GM20431 (cell line): Measurements from ENCODE around the gene KRT86.

Experiments used
- in situ Hi-C: fragments of 300-500 bp; cut with MseI, MboI; formaldehyde crosslinking; loops from one replicate; pipeline ENCODE4 v1.15.0; 2020; ENCODE audit warnings: low sequenced_read_pairs; ENCODE audit not compliant: unreplicated experiment

Gene KRT86

DNA sequence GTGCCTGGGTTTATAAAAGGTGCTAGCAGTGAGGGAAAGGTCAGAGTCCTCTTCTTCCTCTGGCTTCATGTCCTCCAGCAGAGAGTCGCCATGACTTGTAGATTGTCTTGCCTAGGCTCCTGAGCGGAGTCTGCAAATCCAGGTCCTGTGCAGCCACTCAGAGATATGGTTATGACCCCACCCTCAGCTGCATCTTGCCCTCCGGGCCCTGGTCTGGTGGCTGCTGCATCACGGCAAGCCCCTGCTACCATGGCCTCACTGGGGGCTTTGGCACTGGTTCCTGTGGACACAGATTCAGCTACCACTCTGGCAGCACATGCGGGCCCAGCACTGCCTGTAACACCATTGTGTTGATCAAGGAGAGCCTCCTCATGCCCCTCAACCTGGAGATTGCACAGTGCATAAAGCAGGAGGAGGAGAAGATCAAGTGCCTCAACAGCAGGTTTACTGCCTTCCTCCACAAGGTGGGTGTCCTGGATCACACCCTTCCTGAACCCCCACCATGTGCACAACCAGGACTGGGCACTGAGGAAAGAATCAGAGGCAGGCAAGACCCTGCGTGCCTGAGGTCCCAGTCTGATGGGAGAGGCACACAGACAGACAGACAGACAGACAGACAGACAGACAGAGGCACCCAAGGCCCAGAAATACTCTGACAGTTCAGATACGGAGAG lies 10.5 kb upstream of the KRT86 start:
- in situ Hi-C loops, result no loop called here

- in situ Hi-C loops, result no loop called here
Measured at GRCh38 chr12:52264435-52264825, 10.0 kb upstream of the KRT86 start.

GRCh38 chr12:52266514-52266913 lies 7.9 kb upstream of the KRT86 start:
- in situ Hi-C loops, result no loop called here

GRCh38 chr12:52267266-52267665 lies 7.2 kb upstream of the KRT86 start:
- in situ Hi-C loops, result no loop called here

DNA sequence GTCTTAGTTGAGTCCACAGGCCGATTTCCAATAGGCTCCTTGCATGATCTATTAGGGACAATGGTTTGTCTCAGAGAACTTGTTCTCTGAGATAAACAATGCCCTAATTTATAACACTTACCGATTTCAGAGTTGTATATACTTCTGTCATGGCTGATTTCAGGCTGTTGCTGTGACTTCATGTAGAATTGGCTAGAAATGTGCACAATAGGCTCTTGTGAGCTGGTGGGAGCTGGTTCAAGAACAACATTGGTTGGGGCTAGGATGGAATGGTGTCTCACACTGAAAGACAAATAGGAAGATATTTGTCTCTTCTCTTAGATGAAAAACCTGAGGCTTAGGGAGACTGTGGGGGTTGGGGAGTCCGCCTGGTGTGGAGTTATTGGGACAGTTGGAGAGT lies 6.7 kb upstream of the KRT86 start:
- in situ Hi-C loops, result no loop called here

DNA sequence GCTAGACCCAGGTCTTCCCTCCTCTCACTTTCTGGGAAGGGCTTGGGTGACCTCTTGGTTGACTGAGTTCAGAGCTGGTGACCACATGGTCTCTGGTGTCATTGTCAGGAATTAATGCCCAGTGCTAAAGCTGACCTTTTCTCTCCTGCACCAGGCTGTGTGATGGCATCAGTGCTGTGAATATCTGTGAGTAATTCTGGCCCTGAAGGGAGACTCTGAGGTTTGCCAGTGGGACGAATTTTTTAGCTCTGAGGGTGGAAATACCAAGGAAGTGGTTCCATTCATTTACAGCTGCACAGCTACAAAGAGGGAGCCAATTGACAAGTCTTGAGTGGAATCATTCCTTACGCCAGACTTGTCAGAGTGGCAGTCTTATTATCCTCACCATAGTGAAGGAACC lies 6.2 kb upstream of the KRT86 start:
- in situ Hi-C loops, result no loop called here

DNA sequence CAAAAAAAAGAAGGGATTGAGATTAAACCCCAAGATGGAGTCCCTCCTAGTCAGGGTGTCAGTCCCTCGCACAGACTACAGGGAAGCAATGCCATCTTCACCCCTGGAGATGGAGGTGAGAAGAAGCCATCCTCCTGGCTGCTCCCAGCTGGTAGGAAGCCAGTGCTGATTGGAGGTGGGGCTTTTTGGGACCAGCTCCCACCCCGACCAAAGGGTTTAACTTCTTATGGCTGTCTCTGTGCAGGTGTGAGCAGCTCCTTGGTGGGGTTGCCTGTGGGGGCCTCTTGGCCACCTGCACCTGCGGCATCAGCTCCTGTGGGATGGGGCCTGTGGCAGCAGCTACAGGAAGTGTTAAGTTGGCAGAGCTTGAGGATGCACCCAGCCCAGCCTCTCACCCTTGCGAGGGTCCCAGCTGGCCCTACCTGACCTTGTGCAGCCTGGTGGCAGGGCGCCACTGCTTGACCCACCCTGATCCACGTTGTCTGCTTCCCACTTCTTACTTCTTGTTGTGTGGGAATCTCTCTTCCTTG lies 3.8 kb upstream of the KRT86 start:
- in situ Hi-C loops, result no loop called here

DNA sequence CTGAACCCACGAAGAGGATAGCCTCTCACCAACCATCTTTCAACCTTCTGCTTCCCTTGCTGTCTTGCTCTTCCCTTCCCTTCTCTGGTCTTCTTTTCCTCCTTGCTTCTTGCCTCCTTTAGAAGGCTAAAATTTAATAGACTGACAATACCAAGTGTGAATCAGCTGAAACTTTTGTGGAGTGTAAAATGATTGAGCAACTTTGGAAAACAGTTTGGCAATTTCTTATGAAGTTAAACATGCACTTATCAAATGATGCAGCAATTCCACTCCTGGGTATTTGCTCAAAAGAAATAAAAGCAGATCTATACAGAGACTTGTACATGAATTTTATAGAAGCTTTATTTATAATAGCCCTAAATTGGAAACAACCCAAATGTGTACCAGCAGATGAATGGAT lies 3.3 kb upstream of the KRT86 start:
- in situ Hi-C loops, result no loop called here

- in situ Hi-C loops, result no loop called here
Measured at GRCh38 chr12:52275686-52276085, 1.2 kb downstream of the KRT86 start.

- in situ Hi-C loops, result no loop called here
Measured at GRCh38 chr12:52277486-52278245, 3.2 kb downstream of the KRT86 start.

DNA sequence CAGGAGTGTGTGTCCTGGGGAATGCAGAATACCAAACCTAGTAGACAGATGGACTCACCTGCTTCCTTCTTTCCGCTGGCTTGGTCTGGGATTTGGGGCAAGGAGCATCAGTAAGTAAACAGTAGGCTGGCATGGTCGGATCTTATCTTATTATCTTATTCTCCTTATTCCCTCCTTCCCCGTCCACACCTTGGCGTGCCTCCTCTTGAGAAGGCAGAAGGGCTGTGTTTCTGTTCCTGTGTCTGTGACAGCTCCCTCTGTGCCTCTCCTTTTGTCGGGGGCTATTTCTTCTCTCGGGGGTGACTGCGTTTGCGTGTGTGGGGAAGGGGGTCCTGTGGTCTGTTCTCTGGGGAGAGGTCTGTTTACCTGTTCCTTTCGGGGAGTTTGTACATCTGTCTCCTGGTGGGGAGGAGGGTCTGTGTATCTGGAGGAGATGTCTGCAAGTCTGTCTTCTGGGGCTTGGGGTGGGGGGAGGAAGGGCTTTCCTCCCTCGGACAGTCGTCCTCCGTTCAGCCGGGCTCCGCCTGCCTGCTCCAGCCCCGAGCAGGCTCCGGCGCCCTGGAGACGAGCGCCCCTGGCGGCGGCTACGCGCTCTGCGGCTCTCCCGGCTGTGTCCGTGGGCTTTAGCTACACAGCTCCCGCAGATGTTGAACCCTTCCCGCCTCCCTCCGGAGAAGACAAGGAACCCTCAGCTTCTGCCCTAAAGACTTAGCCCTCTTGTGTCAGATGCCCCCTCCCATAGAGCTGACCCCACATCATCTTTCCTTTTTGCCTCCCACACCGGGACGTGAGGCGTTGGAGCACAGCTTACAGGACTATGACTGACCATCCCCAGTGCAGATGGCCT lies 4.4 kb downstream of the KRT86 start:
- in situ Hi-C loops, result no loop called here

DNA sequence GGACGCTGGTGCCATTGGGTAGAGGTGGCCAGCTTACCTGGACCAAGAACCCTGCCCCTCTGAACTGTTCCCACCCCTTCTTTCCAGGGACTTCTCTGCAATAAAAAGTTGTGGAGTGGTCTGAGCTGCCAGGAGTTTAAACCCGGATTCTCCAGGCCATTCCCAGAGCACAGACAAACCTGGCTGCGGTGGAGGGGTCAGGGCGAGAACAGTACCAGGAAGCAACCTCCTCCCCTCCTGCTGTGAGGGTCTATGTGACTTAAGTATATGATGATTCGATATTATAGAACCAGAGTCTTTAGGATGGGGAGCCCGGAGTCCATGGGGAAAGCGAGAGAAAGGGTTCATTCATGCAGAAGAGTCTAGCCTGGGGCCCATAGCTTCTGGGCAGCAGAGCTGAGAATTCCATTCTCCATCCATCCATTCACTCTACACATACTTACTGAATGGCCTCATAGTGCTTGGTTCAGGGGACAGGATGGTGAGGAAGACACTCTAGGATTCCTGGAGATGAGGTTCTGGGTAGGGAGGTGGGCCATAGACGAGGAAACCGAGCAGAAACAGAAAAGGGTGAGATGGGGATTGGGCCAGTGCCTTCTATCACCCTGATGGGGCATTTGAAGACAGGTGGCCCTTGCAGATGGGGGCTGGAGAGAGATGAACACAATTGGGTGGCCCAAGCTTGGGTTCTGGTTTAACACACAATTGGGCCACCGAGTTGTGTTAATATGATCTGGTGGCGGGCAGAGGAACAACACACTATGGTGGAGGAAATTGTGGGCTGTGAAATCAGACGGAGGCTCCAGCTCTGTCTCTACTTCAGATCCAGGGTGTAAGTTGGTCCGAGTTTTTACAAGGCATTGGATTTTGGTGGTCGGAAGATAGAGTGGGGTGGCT lies 5.2 kb downstream of the KRT86 start:
- in situ Hi-C loops, result no loop called here

GRCh38 chr12:52280319-52280795 lies 5.9 kb downstream of the KRT86 start:
- in situ Hi-C loops, result no loop called here

- in situ Hi-C loops, result no loop called here
Measured at GRCh38 chr12:52280796-52281560, 6.5 kb downstream of the KRT86 start.

DNA sequence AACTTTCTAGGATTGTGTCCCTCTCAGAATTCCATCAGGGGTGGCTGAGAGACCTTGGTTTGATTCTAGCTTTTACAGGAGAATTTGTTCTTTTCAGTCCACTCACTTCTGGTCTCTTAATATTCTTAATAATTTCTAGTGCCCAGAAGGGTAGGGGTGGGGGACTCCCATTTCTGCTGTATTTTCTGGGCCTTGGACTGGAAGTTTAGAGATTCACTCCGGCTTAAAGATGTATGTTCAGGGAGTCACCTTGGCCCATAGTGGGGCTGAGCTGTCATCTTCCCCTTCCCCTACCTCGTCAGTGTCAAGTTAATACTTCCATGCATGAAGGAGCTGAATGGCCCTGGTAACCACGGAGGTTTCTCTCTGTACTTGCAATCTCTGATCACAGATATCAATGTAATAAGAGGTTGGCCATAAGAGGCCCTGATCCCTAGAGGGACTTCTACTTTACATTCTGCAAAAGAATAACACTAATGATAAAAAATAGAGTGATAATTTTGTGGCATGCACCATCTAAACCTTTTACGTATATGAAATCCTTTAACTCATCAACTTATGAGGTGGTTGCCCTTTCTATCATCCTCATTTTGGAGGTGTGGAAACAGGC lies 10.2 kb downstream of the KRT86 start:
- in situ Hi-C loops, result no loop called here

DNA sequence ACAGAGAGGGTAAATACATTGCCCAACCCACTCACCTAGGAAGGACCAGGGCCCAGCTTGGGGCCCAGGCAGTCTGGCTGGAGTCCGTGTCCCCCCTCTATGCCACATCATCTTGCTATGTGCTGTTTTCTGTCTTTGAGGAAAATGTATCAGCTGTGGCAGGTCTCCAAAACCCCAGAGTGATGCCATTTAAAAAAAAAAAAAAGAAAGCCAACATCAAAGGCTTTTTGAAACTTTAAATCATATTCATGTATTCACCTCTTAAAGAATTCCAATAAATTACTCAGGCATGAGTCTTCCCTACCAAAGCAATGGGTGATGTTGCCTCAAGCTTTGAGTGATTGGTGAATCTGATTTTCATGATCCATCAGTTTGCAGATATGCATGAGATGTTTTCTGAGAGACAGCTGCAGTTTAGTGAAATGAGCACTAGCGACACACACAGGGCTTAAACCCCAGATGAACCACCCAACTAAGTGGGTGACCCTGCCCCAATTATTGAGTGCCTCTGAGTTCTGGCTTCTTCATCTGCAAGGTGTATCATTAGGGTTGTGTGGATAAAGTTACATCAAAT lies 10.8 kb downstream of the KRT86 start:
- in situ Hi-C loops, result no loop called here

DNA sequence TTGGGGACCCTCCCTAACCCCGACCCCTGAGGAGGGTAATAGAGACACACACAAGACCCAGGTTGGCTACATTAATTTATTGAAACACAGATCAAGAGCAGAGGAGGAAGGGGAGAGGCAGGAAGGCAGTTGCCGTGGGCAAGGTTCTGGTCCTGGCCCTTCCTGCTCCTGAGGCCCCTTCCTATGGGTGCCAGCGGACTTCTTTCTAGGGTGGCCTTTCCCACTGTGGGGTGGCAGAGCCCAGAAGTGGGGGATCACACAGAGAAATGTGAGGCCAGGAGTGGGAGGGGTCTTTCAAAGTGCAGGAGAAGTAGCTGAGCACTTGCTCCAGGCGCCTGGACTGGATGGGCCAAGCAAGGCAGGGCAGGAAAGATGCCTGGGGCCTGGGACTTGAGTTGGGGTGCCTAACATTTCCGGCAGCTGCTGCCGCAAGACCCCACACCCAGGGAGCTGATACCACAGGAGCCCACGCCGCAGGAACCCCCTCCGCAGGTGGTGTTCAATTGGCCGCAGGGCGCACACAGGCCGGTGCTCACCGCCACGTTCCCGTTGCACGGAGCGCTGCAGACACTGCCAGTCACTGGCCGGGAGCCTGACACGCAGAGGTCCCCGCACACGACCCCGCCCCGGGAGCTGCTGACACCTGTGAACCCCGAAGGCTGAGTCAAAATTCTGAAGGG lies 11.5 kb downstream of the KRT86 start:
- in situ Hi-C loops, result no loop called here
